Transverse colon (tissue), 3 donors: ENCODE results near the gene PPP3CB.

Experiments
- POLR2A ChIP-seq: fragments of 450-650 bp; IDR thresholded peaks from one replicate; pipeline ENCODE4 v1.6.1; 2016; ENCODE audit warnings: antibody characterized with exemption, mild to moderate bottlenecking, moderate library complexity
- TF ChIP-seq, protein P1 (sequence below), 5 experiments: fragments of 200-600 bp in 3 of 5; fragments of 450-650 bp in 2 of 5; sonication (generic) in 3 of 5; IDR thresholded peaks; 1 replicate in 2 of 5; 2 replicates in 3 of 5; pipeline ENCODE4 v1.5.1; 2016 to 2017; ENCODE audit warnings: antibody characterized with exemption in 5 of 5, inconsistent platforms in 3 of 5, mild to moderate bottlenecking in 2 of 5, moderate library complexity in 1 of 5

DNA sequence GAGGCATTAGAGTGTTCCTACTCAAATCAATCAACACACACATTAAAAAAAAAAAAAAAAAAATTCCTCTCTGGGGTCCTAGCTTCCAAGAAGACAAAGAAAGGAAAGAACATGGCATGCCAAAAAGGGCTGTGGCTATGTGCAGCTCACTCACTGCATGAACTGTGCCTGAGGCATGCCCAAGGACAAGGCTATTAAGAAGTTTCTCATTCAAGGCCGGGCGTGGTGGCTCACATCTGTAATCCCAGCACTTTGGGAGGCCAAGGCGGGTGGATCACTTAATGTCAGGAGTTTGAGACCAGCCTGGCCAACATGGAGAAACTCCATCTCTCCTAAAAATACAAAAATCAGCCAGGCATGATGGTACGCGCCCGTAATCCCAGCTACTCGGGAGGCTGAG lies 41.9 kb upstream of the PPP3CB start:
- TF ChIP-seq, protein P1, sequence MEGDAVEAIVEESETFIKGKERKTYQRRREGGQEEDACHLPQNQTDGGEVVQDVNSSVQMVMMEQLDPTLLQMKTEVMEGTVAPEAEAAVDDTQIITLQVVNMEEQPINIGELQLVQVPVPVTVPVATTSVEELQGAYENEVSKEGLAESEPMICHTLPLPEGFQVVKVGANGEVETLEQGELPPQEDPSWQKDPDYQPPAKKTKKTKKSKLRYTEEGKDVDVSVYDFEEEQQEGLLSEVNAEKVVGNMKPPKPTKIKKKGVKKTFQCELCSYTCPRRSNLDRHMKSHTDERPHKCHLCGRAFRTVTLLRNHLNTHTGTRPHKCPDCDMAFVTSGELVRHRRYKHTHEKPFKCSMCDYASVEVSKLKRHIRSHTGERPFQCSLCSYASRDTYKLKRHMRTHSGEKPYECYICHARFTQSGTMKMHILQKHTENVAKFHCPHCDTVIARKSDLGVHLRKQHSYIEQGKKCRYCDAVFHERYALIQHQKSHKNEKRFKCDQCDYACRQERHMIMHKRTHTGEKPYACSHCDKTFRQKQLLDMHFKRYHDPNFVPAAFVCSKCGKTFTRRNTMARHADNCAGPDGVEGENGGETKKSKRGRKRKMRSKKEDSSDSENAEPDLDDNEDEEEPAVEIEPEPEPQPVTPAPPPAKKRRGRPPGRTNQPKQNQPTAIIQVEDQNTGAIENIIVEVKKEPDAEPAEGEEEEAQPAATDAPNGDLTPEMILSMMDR (IDR thresholded peaks at IDR 0.05) = no peak
- TF ChIP-seq POLR2A = no peak
